ENCODE data around the gene PPFIA1. TPM values are rescaled to one million over a fixed set of nuclear protein-coding genes. Genes with fewer than 3 reads are reported as not detected.

The PPFIA1 gene
- total RNA-seq, 1 experiment from 2014 or later, result 75.1 TPM

GRCh38 chr11:70420008-70420464 lies 149.5 kb downstream of the PPFIA1 start:
- peaks cover 79% of the 10 kb centered on the region for H3K36me3 Mint-ChIP-seq

GRCh38 chr11:70420496-70420895 lies 150.0 kb downstream of the PPFIA1 start:
- Mint-ChIP-seq H3K4me3 (no peak overlapping the region), H3K9me3 (no peaks in the 10 kb centered on the region), H3K36me3 (peaks cover 79% of the 10 kb centered on the region), H3K4me1 (peaks cover 18% of the 10 kb centered on the region), H3K27me3 (ENCODE audit: low read depth) (no peaks in the 10 kb centered on the region), H3K27ac (no peak overlapping the region)
- CTCF ChIA-PET, result no interaction called here
- ATAC-seq (no peak), DNase-seq (ENCODE audit: low spot score) (no peak)
- TF ChIP-seq NFE2L1 (CRISPR knock-in tag; IDR thresholded peaks at IDR 0.05) (no peak), ETV6 (CRISPR knock-in tag; IDR thresholded peaks at IDR 0.05) (no peak), FOXJ3 (CRISPR knock-in tag; IDR thresholded peaks at IDR 0.05; ENCODE audit: borderline replicate concordance) (no peak), AFF4 (CRISPR knock-in tag; IDR thresholded peaks at IDR 0.05; ENCODE audit: borderline replicate concordance) (no peak), CDX4 (CRISPR knock-in tag; IDR thresholded peaks at IDR 0.05; ENCODE audit: borderline replicate concordance) (no peak), CREM (CRISPR knock-in tag; IDR thresholded peaks at IDR 0.05) (no peak), TEAD1 (CRISPR knock-in tag; IDR thresholded peaks at IDR 0.05) (no peak), ZBTB21 (CRISPR knock-in tag; IDR thresholded peaks at IDR 0.05; ENCODE audit: borderline replicate concordance) (no peak), NFATC4 (CRISPR knock-in tag; IDR thresholded peaks at IDR 0.05) (no peak), IRF2 (CRISPR knock-in tag; IDR thresholded peaks at IDR 0.05; ENCODE audit: borderline replicate concordance, low read depth) (no peak), PRRX2 (CRISPR knock-in tag; IDR thresholded peaks at IDR 0.05) (no peak)
- POLR2A ChIA-PET, result no interaction called here

More at GRCh38 chr11:70420008-70420464, 149.5 kb downstream of the PPFIA1 start:
- H3K9me3 Mint-ChIP-seq, result no peaks in the 10 kb centered on the region
- CTCF ChIA-PET, result no interaction called here
- no peak overlapping the region for H3K4me3 Mint-ChIP-seq
- no peak for TF ChIP-seq ATF3 (CRISPR knock-in tag; conservative IDR thresholded peaks at IDR 0.05)
- TF ChIP-seq ZNF416 (CRISPR knock-in tag; IDR thresholded peaks at IDR 0.05), result no peak
- no peak for TF ChIP-seq KAT7 (CRISPR knock-in tag; IDR thresholded peaks at IDR 0.05; ENCODE audit: borderline replicate concordance)
- no peak for TF ChIP-seq JAZF1 (CRISPR knock-in tag; IDR thresholded peaks at IDR 0.05)
- TF ChIP-seq GTF2I (CRISPR knock-in tag; conservative IDR thresholded peaks at IDR 0.05), result no peak
- TF ChIP-seq ARID4B (CRISPR knock-in tag; IDR thresholded peaks at IDR 0.05; ENCODE audit: borderline replicate concordance), result no peak
- TF ChIP-seq SP1 (CRISPR knock-in tag; conservative IDR thresholded peaks at IDR 0.05), result no peak
- TF ChIP-seq NFATC4 (CRISPR knock-in tag; IDR thresholded peaks at IDR 0.05), result no peak
- peak overlapping the region; percentile 58 for H3K27ac Mint-ChIP-seq
- peaks cover 18% of the 10 kb centered on the region for H3K4me1 Mint-ChIP-seq
- no peak for DNase-seq (ENCODE audit: low spot score)
- ATAC-seq, result no peak
- no peaks in the 10 kb centered on the region for H3K27me3 Mint-ChIP-seq (ENCODE audit: low read depth)
- POLR2A ChIA-PET, result no interaction called here

Data from WTC11 (cell line).